ENCODE measurements around the gene ERVH48-1.

DNA sequence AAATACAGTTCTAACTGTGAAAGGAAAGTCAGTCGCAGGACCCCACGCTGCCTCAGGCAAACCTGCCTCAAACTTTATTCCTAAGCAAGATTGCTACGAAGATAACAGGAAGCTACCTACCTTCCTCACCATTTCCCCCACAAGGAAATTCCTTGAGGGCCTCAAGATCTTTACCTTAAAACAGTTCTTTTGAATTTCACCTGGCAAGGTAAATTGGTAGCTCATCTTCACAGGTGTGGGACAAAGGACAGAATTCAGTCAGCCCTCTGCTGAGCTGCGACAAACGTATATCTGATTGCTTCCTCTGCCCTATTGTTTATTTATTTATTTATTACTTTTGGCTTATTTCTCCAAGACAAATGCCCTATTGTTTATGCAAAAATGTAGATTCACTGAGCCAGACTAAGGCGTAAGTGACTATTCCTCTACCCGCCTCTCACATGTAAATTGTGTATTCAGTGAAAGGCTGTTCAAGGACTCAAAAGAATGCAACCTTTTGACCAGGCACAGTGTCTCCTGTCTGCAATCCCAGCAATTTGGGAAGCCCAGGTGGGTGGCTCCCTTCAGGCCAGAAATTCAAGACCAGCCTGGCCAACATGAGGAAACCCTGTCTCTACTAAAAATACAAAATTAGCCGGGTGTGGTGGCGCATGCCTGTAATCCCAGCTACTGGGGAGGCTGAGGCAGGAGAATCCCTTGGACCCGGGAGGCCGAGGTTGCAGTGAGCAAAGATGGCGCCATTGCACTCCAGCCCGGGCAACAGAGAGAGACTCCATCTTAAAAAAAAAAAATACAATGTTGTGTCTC lies 31.6 kb upstream of the ERVH48-1 start:
- TF ChIP-seq, protein P1, sequence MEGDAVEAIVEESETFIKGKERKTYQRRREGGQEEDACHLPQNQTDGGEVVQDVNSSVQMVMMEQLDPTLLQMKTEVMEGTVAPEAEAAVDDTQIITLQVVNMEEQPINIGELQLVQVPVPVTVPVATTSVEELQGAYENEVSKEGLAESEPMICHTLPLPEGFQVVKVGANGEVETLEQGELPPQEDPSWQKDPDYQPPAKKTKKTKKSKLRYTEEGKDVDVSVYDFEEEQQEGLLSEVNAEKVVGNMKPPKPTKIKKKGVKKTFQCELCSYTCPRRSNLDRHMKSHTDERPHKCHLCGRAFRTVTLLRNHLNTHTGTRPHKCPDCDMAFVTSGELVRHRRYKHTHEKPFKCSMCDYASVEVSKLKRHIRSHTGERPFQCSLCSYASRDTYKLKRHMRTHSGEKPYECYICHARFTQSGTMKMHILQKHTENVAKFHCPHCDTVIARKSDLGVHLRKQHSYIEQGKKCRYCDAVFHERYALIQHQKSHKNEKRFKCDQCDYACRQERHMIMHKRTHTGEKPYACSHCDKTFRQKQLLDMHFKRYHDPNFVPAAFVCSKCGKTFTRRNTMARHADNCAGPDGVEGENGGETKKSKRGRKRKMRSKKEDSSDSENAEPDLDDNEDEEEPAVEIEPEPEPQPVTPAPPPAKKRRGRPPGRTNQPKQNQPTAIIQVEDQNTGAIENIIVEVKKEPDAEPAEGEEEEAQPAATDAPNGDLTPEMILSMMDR (IDR thresholded peaks at IDR 0.05) = no peak
- TF ChIP-seq POLR2AphosphoS5 (IDR thresholded peaks at IDR 0.05) = no peak

All from breast epithelium (tissue), 3 donors.